HG03196 (cell line): Measurements from ENCODE around the gene IBA57.
"Not testable (repeated sequence)": the region's sequence is repeated elsewhere in the genome, so short reads cannot be mapped to it uniquely, and the experiment has no call there.

Experiments
- ATAC-seq: cut with Tn5 transposase; IDR thresholded peaks from one replicate; pipeline ENCODE4 v1.9.1; 2021; ENCODE audit not compliant: unreplicated experiment

Gene IBA57

DNA sequence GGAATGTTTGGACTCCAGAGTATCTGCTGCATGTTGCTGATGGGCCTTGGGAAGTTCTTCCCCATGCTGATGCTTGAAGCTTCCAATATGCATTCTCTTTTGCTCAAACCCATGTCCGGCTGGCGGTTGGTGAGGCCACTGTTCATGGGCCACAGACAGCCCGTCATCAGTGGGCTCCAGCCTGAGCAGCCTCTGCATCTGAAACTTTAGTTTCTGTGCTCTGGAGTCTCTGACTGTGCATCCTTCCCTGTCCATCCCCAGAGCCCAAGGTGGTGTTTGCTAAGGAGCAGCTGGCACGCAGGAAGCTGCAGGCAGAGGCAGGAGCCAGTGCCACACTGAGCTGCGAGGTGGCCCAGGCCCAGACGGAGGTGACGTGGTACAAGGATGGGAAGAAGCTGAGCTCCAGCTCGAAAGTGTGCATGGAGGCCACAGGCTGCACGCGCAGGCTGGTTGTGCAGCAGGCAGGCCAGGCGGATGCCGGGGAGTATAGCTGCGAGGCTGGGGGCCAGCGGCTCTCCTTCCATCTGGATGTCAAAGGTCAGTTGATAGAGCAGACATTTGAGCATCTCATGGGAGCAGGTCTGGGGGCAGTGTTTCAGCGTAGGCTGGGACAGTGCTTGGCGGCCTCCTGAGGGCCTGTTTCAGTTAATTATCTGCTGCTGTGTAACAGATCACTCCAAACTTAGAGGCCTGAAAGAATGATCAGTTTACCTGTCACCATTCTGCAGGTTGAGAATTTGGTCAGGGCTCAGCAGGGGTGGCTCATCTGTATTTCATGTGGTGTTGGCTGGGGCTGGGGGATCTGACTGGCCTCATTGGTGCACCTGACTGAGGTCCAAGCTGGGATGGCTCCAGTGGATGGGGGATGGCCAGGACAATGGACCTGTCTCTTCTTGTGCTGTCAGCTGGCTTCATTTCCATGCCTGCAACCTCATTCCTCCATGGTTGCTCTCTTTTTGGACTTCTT is 58.9 kb downstream of the IBA57 start:
- ATAC-seq = no peak

GRCh38 chr1:228225165-228225710 is 59.6 kb downstream of the IBA57 start:
- no peak for ATAC-seq

DNA sequence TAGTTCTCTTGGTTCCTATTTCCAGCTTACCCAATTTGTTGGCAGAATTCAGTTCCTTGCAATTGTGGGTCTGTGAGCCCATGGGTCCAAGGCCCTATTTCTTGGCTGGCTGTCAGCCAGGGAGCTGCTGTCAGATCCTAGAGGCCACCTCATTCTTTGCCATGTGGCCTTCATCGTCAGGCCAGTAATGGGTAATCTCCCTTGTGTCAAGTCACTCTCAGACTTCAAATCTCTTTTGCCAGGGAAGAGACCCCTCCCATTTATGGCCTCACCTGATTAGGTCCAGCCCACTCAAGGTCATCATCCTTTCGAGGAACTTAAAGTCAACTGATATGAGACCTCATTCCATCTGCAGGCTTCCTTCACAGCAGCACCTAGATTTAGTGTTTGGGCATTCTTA is 60.1 kb downstream of the IBA57 start:
- no peak for ATAC-seq

DNA sequence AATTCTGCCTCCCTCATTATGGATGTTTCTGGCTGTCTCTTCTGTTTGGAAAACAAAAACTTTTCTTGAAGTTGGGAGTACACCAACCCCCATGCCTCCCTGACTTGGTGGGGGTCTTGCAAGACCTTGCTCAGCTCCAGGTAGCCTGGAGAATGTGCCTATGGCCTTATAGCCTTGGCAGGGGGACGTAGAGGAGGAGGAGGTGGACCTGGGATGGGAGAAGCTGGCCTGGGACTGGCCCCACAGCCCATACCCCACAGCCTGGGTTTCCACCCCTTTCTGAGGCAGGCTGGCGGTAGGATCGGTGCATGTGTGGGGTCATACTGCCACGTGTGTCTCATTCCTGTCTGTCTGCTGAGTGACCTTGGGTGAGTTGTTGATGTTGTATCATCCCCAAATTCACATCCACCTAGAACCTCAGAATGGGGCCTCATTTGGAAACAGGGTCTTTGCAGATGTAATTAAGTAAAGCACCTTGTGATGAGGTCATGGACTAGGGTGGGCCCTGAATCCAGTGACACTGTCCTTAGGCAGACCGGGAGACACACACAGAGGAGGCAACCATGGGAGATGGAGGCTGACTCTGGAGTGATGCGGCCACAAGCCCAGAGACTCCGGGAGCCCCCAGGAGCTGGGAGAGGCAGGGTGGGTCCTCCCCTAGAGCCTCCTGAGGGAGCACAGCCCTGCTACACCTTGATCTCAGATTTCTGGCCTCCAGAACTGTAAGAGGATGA is 60.7 kb downstream of the IBA57 start:
- ATAC-seq = no peak

DNA sequence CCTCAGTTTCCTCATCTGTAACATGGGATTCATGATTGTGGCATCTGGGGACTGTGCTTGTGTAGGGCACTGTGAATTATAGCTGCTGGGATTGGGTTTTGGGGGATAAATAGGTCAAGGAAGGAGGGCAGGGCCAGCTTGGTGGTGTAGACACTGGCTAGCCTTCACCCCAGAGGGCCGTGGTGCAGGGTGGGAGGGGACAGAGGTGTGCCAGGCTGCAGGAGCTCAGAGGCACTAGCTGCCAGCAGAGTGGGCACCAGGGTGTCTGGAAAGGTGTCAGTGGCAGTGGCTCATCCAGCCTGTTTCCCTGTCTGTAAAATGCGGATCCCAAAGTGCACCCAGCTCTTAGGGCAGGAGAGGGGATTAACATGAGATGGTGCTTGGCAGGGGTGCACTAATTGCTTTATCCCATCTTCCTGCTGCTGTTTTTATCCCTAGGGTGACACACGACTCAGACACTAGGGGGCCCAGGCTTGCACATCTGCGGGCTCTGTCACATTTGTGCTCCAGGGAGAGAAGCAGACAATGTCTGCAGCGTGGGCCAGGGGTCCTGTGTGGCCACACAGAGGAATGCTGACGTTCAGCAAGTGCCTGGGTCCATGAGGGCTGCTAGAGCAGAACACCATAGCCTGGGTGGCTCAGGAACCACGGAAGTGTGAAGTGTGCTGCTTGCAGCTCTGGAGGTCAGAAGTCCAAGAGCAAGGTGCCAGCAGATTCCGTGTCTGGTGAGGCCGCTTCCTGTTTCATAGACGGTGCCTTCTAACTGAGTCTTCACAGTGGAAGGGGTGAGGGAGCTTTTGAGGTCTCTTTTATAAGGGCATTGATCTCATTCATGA is 61.6 kb downstream of the IBA57 start:
- no peak for ATAC-seq

DNA sequence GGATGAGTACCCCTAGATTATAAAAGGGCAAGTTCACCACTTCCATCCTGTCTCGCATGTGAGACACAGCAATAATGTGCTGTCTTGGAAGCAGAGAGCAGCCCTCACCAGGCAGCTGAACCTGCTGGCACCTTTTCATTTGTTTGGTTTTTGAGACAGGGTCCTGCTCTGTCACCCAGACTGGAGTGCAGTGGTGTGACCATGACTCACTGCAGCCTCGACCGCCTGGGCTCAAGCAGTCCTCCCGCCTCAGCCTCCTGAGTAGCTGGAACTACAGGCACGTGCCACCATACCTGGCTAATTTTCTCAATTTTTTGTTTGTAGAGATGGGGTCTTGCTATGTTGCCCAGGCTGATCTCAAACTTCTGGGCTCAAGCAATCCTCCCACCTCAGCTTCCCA is 62.5 kb downstream of the IBA57 start:
- ATAC-seq = not testable (repeated sequence)

GRCh38 chr1:228228601-228229074 is 63.0 kb downstream of the IBA57 start:
- no peak for ATAC-seq

DNA sequence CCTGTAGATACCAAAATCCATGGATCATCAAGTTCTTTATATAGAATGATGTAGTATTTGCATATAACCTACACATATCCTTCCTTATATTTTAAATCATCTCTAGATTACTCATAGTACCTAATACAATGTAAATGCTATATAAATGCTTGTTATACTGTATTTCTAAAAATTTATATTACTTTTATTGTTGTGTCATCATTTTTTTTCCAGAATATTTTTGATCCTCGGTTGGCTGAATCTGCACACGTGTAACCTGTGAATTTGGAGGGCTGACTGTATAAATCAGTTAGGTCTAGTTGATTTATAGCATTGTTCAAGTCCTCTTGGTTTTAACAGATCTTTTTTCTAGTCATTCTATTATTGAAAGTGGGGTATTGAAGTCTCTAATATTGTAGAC is 65.6 kb downstream of the IBA57 start:
- no peak for ATAC-seq
